OCI-LY3 (cell line): ENCODE measurements around the gene PTPRN2.

Experiments used
- H2AFZ ChIP-seq: fragments of 200-600, 300-600 bp; shearing (Covaris generic); 2 replicates; pipeline ENCODE4 v1.6.0; 2014; ENCODE audit warnings: antibody characterized with exemption, low read depth, low read length
- H3K27ac ChIP-seq: fragments of 200-600, 300-600 bp; sonication (generic); 2 replicates; pipeline ENCODE4 v1.5.1; 2014; ENCODE audit warnings: mild to moderate bottlenecking, low read length, moderate library complexity, mixed read lengths
- H3K27me3 ChIP-seq: fragments of 200-600, 300-600 bp; sonication (generic); 2 replicates; pipeline ENCODE4 v1.6.1; 2014; ENCODE audit warnings: low read depth, low read length, mixed read lengths
- H3K36me3 ChIP-seq: fragments of 200-600, 300-600 bp; sonication (generic); replicated peaks from 2 replicates; pipeline ENCODE3; 2014; ENCODE audit warnings: low read depth, low read length, mixed read lengths
- H3K4me1 ChIP-seq: fragments of 300-600, 200-600 bp; sonication (generic); 2 replicates; pipeline ENCODE4 v1.6.1; 2014; ENCODE audit warnings: low read length, mixed read lengths
- H3K4me2 ChIP-seq: fragments of 200-600, 300-600 bp; sonication (generic); 2 replicates; pipeline ENCODE4 v1.6.1; 2014; ENCODE audit warnings: low read length, mixed read lengths
- H3K4me3 ChIP-seq: fragments of 300-600, 200-600 bp; sonication (generic); 2 replicates; pipeline ENCODE4 v1.5.1; 2014; ENCODE audit warnings: antibody characterized with exemption, mild to moderate bottlenecking, low read length, moderate library complexity
- H3K79me2 ChIP-seq: fragments of 300-600, 200-600 bp; shearing (Covaris generic); 2 replicates; pipeline ENCODE4 v1.6.1; 2014; ENCODE audit warnings: mild to moderate bottlenecking, low read length, mixed read lengths
- H3K9ac ChIP-seq: fragments of 300-600, 200-600 bp; shearing (Covaris generic); 2 replicates; pipeline ENCODE4 v1.6.0; 2014; ENCODE audit warnings: mild to moderate bottlenecking, low read length, moderate library complexity
- H3K9me3 ChIP-seq: fragments of 200-600, 300-600 bp; shearing (Covaris generic); 2 replicates; pipeline ENCODE4 v1.6.1; 2014; ENCODE audit warnings: low read length, mixed read lengths; ENCODE audit not compliant: insufficient read depth
- H4K20me1 ChIP-seq: fragments of 200-600, 300-600 bp; sonication (generic); 2 replicates; pipeline ENCODE4 v1.6.1; 2016; ENCODE audit warnings: low read length, mixed read lengths; ENCODE audit not compliant: insufficient read depth
- CTCF ChIP-seq: fragments of 200-600, 300-600 bp; sonication (generic); IDR thresholded peaks from 2 replicates; pipeline ENCODE4 v1.5.1; 2014; ENCODE audit warnings: antibody characterized with exemption, low read length, low read depth
- EZH2phosphoT487 ChIP-seq: fragments of 200-600 bp; shearing (Covaris generic); IDR thresholded peaks from 2 replicates; pipeline ENCODE4 v1.6.1; 2018; ENCODE audit warnings: antibody characterized with exemption, mixed run types, low read depth

The PTPRN2 gene

GRCh38 chr7:158085741-158086695 lies 501.6 kb downstream of the PTPRN2 start:
- no peak overlapping the region for H3K27ac ChIP-seq
- H3K27me3 ChIP-seq: no peaks in the 10 kb centered on the region
- H3K9ac ChIP-seq: no peak overlapping the region
- H3K4me2 ChIP-seq: no peak overlapping the region
- TF ChIP-seq CTCF: no peak
- TF ChIP-seq EZH2phosphoT487: no peak
- H2AFZ ChIP-seq: no peak overlapping the region
- no peaks in the 10 kb centered on the region for H3K4me1 ChIP-seq
- H3K36me3 ChIP-seq: no peaks in the 10 kb centered on the region
- no peaks in the 10 kb centered on the region for H4K20me1 ChIP-seq
- no peaks in the 10 kb centered on the region for H3K9me3 ChIP-seq
- no peaks in the 10 kb centered on the region for H3K79me2 ChIP-seq
- H3K4me3 ChIP-seq: no peak overlapping the region

- Histone ChIP-seq H3K27ac (no peak overlapping the region), H3K27me3 (no peaks in the 10 kb centered on the region), H3K4me1 (no peaks in the 10 kb centered on the region), H3K79me2 (no peaks in the 10 kb centered on the region), H3K4me2 (no peak overlapping the region), H3K9me3 (no peaks in the 10 kb centered on the region), H3K36me3 (no peaks in the 10 kb centered on the region), H3K4me3 (no peak overlapping the region), H3K9ac (no peak overlapping the region), H2AFZ (no peak overlapping the region), H4K20me1 (no peaks in the 10 kb centered on the region)
- TF ChIP-seq CTCF: no peak
- TF ChIP-seq EZH2phosphoT487: no peak
These were observed 503.1 kb downstream of the PTPRN2 start for GRCh38 chr7:158084555-158084954.

GRCh38 chr7:158083526-158084310 lies 503.9 kb downstream of the PTPRN2 start:
- Histone ChIP-seq H3K36me3 (no peaks in the 10 kb centered on the region), H3K4me1 (no peaks in the 10 kb centered on the region), H3K9ac (no peak overlapping the region), H3K4me3 (no peak overlapping the region), H3K9me3 (no peaks in the 10 kb centered on the region), H3K27ac (no peak overlapping the region), H3K79me2 (no peaks in the 10 kb centered on the region), H4K20me1 (no peaks in the 10 kb centered on the region), H3K27me3 (no peaks in the 10 kb centered on the region), H2AFZ (no peak overlapping the region), H3K4me2 (no peak overlapping the region)
- TF ChIP-seq CTCF (no peak), EZH2phosphoT487 (no peak)

GRCh38 chr7:158082761-158083160 lies 504.9 kb downstream of the PTPRN2 start:
- Histone ChIP-seq H4K20me1 (no peaks in the 10 kb centered on the region), H2AFZ (no peak overlapping the region), H3K9me3 (no peaks in the 10 kb centered on the region), H3K9ac (no peak overlapping the region), H3K4me3 (no peak overlapping the region), H3K27ac (no peak overlapping the region), H3K4me2 (no peak overlapping the region), H3K27me3 (no peaks in the 10 kb centered on the region), H3K4me1 (no peaks in the 10 kb centered on the region), H3K79me2 (no peaks in the 10 kb centered on the region), H3K36me3 (no peaks in the 10 kb centered on the region)
- TF ChIP-seq CTCF: no peak
- no peak for TF ChIP-seq EZH2phosphoT487
